ENCODE measurements around the gene RDX.
"Not testable (repeated sequence)": the region's sequence is repeated elsewhere in the genome, so short reads cannot be mapped to it uniquely, and the experiment has no call there.

RDX gene

GRCh38 chr11:110296226-110297075 lies at the start of gene RDX:
TSS of gene RDX (minus strand) at chr11:110296614. CDS start at chr11:110279692, 16,922 bp downstream.
- peak in 47 of 51 donors; percentile 14 to 85 (median 71) for DNase-seq

- DNase-seq, result no peak
Measured at GRCh38 chr11:110345743-110346142, 49.3 kb upstream of the RDX start.

GRCh38 chr11:110340436-110340835 lies 44.0 kb upstream of the RDX start:
- DNase-seq, result no peak

GRCh38 chr11:110339456-110340250 lies 43.2 kb upstream of the RDX start:
- peak in 1 of 51 donors; percentile 4 for DNase-seq

- DNase-seq, result no peak
Measured at GRCh38 chr11:110338684-110339083, 42.3 kb upstream of the RDX start.

- no peak for DNase-seq
Measured at GRCh38 chr11:110337570-110338193, 41.3 kb upstream of the RDX start.

GRCh38 chr11:110336054-110336453 lies 39.6 kb upstream of the RDX start:
- no peak for DNase-seq

- DNase-seq, result no peak
Measured at GRCh38 chr11:110335358-110335757, 38.9 kb upstream of the RDX start.

GRCh38 chr11:110331626-110332025 lies 35.2 kb upstream of the RDX start:
- no peak for DNase-seq

GRCh38 chr11:110329445-110329844 lies 33.0 kb upstream of the RDX start:
- no peak for DNase-seq

GRCh38 chr11:110327508-110327907 lies 31.1 kb upstream of the RDX start:
- DNase-seq, result no peak

- peak in 2 of 51 donors; percentile 10 to 34 for DNase-seq
Measured at GRCh38 chr11:110323786-110324185, 27.4 kb upstream of the RDX start.

GRCh38 chr11:110319501-110319900 lies 23.1 kb upstream of the RDX start:
- DNase-seq, result no peak

- DNase-seq, result no peak
Measured at GRCh38 chr11:110318638-110319404, 22.4 kb upstream of the RDX start.

GRCh38 chr11:110317516-110317932 lies 21.1 kb upstream of the RDX start:
- DNase-seq, result peak in 4 of 51 donors; percentile 6 to 72 (median 43)

GRCh38 chr11:110314366-110315095 lies 18.1 kb upstream of the RDX start:
- DNase-seq, result no peak

GRCh38 chr11:110312670-110313069 lies 16.3 kb upstream of the RDX start:
- no peak for DNase-seq

GRCh38 chr11:110311783-110312579 lies 15.6 kb upstream of the RDX start:
- DNase-seq, result no peak

GRCh38 chr11:110308071-110308470 lies 11.7 kb upstream of the RDX start:
- no peak for DNase-seq

GRCh38 chr11:110306019-110306388 lies 9.6 kb upstream of the RDX start:
- not testable (repeated sequence) for DNase-seq
